Left renal cortex interstitium (tissue), 4 donors: ENCODE results near the gene HSPA4. TPM values are rescaled to one million over a fixed set of nuclear protein-coding genes. Genes with fewer than 3 reads are reported as not detected.

Source experiments
- DNase-seq, 4 donors: peaks; one replicate each; pipeline ENCODE4 v3.0.0-alpha.2; 2013; ENCODE audit warnings: low read depth in 4 of 4, low spot score in 2 of 4, missing footprints in 1 of 4
- polyA plus RNA-seq, 4 donors: library from polyadenylated mRNA; unstranded; fragments of 120-200 nt; gene quantifications; one replicate each; pipeline ENCODE4 v1.2.1, GENCODE V29; 2013; ENCODE audit not compliant: insufficient read length in 4 of 4

HSPA4 gene
- polyA plus RNA-seq, 4 donors: 110 to 155 (median 124) TPM

- no peak for DNase-seq
Measured at GRCh38 chr5:133147815-133148567, 96.2 kb downstream of the HSPA4 start.

GRCh38 chr5:133149345-133149744 lies 97.5 kb downstream of the HSPA4 start:
- no peak for DNase-seq

GRCh38 chr5:133150909-133151544 lies 99.2 kb downstream of the HSPA4 start:
- DNase-seq: no peak

GRCh38 chr5:133154274-133155075 lies 102.7 kb downstream of the HSPA4 start:
- DNase-seq: no peak

- DNase-seq: no peak
Measured at GRCh38 chr5:133155326-133155969, 103.6 kb downstream of the HSPA4 start.

Other genes starting within 250 kb of the HSPA4 start
- gene SOWAHA, start 238.7 kb upstream of the HSPA4 start, polyA plus RNA-seq: 1 to 10 TPM; 4.5 to 5.1 (median 4.6) TPM
- gene SHROOM1, start 221.4 kb upstream of the HSPA4 start, polyA plus RNA-seq: 10 to 100 TPM; 11.6 to 22.7 (median 18.4) TPM
- gene GDF9, start 185.5 kb upstream of the HSPA4 start, polyA plus RNA-seq: 1 to 10 TPM; 1.6 to 1.8 (median 1.8) TPM
- 100 to 1,000 TPM; 191 to 319 (median 201) TPM for gene UQCRQ, start 185.4 kb upstream of the HSPA4 start, polyA plus RNA-seq
- 1 to 10 TPM; 2.3 to 7.8 (median 6.4) TPM for gene LEAP2, start 178.3 kb upstream of the HSPA4 start, polyA plus RNA-seq
- gene AFF4, start 88.4 kb upstream of the HSPA4 start, polyA plus RNA-seq: 10 to 100 TPM; 51.4 to 72.8 (median 59.6) TPM
- 10 to 100 TPM; 29.8 to 35.7 (median 31.1) TPM for gene ZCCHC10, start 25.5 kb upstream of the HSPA4 start, polyA plus RNA-seq